Measurements from ENCODE around the gene TNKS1BP1.

Gene TNKS1BP1

DNA sequence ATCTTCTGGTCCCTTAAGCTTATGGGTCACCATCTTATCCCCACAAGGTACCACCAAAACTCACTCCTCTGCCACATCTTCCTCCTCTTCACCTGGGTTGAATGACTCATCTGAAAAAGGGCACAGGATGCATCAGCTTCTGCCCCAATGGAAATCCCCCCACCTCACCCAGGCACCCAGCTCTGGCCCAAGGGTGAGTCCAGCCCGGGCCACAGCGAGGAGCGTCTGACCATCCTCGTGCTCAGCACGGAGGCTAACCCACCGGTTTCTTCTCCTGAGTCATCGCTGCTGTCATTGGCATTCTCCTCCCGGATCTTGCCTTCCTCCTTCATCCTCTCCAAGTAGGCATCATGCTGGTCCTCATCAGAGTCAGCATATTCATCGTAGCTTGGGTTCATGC, 5.3 kb upstream of the TNKS1BP1 start:
- DNase-seq = no peak

- DNase-seq = no peak
Observed at GRCh38 chr11:57327721-57328120, 3.0 kb upstream of the TNKS1BP1 start.

GRCh38 chr11:57325735-57326048, 940 bp upstream of the TNKS1BP1 start:
- no peak for DNase-seq

DNA sequence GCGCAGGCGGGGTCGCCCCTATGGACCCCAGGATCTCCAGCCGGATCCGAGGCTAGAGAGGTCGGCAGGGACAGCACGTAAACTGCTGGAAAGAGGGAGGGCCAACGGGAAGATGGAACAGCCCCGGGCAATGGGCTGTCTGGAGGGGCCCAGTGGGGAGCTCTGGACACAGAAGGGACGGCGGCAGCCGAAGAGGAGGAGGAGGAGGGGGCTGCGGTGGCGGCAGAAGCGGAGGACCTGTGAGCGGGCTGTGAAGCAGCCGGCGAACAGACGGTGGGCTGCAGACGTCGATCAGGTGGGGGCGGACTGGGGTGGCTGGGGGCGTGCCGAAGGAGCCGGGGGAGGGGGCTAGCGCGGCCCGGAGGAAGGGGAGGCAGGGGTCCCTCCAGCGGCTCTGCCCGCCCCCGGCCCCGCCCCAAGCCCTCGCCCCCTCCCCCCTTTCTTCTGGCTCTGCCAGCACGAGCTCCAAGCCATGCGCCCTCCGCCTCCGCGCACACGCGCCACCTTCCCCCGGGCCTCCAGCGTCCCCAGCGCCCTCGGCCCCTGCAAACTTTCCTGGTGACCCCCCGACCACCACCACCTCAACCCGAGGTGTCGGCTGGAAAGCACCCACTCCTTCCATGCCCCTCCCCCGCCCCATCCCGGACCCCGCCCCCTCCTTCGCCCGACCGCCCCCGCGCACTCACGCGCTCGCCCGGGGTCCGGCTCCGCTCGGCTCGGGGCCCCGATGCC, 432 bp downstream of the TNKS1BP1 start:
- no peak for DNase-seq

DNA sequence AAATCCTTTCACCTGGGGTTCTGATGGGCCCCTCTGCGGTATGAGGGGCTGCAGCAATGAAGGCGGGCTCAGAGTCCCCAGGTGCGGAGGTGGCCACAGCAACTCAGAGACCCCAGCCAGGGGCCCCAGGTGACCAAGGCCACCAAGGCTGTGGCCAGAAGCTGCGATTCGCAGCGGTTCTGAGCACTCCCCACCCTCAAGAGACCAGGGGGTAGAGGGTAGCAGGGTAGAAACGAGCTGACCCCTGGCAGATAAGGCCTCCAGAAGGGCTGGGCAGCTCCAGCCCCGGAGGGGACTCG, 948 bp downstream of the TNKS1BP1 start:
- DNase-seq = no peak

GRCh38 chr11:57323167-57323854, 1.4 kb downstream of the TNKS1BP1 start:
- DNase-seq = peak; percentile 23

GRCh38 chr11:57322256-57323166, 2.2 kb downstream of the TNKS1BP1 start:
- DNase-seq = peak; percentile 90

- peak; percentile 56 for DNase-seq
Observed at GRCh38 chr11:57321388-57322255, 3.1 kb downstream of the TNKS1BP1 start.

DNA sequence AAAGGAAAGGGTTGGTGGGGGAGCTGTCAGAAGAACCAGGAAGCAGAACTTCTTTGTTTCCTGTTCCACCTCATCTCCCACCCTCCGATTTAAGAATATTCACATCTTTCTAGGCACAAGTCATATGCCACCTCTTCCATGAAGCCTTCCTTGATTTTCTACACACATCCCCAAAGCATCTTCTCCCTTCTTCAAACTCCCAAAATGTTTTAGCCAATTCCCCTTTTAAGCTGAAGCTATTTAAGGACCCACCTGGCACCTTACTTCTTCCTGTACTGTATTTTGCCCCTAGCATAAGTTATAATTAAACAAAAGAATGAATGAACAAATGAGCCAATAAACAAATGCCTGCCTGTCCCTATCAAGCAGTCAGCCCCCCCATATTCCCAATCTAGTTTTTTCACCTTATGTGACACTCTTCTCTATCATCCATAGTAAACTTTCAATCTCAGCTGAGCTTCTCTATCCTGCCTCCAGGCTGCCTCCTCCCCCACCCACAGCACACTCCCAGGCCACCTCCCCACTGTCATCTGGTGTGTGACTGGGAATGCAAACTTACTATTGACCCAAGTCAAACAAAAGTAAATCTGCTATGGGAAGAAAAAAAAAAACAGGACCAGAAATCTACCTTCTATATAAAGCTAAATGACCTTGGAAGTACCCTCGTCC, 3.9 kb downstream of the TNKS1BP1 start:
- DNase-seq = no peak

- no peak for DNase-seq
Observed at GRCh38 chr11:57320067-57320718, 4.6 kb downstream of the TNKS1BP1 start.

- DNase-seq = no peak
Observed at GRCh38 chr11:57318178-57318577, 6.6 kb downstream of the TNKS1BP1 start.

- DNase-seq = peak; percentile 21
Observed at GRCh38 chr11:57316017-57316416, 8.7 kb downstream of the TNKS1BP1 start.

DNA sequence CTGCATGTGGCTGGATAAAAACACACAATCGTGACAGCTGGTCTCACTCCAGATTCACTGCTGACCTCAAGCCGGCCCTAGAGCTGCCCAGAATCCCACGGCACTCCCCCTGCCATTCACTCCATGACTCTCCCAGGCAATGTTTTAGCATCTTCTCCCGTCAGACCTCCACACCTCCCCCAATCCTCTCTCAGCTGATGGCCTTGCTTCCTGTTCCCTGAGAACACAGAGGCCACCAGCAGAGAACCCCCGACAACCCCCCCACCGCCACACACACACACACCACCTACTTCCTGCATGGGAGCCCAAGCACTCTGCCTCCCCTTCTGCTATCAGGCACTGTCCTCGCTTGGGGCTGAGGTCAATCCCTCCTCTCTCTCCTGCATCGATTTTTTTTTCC, 9.3 kb downstream of the TNKS1BP1 start:
- peak; percentile 24 for DNase-seq

- no peak for DNase-seq
Observed at GRCh38 chr11:57314221-57314973, 10.4 kb downstream of the TNKS1BP1 start.

DNA sequence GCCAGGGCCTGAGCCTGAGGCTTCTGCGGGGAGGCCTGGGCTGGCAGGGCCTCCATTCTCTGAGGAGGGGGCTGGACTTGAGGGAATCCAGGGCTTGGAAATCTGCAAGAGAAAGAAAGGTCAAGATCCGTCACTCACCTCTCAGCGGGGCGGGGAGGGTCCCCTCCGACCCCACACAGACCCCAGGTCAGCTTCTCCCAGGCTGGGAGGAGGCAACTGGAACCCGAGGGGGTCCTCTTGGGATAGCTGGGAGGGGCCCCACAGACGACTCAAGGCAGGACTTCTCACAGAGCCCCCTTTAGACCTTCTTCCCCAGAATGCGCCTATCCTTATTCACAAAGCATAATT, 11.0 kb downstream of the TNKS1BP1 start:
- no peak for DNase-seq

GRCh38 chr11:57313071-57313787, 11.5 kb downstream of the TNKS1BP1 start:
- no peak for DNase-seq

GRCh38 chr11:57312511-57313021, 12.2 kb downstream of the TNKS1BP1 start:
- no peak for DNase-seq

DNA sequence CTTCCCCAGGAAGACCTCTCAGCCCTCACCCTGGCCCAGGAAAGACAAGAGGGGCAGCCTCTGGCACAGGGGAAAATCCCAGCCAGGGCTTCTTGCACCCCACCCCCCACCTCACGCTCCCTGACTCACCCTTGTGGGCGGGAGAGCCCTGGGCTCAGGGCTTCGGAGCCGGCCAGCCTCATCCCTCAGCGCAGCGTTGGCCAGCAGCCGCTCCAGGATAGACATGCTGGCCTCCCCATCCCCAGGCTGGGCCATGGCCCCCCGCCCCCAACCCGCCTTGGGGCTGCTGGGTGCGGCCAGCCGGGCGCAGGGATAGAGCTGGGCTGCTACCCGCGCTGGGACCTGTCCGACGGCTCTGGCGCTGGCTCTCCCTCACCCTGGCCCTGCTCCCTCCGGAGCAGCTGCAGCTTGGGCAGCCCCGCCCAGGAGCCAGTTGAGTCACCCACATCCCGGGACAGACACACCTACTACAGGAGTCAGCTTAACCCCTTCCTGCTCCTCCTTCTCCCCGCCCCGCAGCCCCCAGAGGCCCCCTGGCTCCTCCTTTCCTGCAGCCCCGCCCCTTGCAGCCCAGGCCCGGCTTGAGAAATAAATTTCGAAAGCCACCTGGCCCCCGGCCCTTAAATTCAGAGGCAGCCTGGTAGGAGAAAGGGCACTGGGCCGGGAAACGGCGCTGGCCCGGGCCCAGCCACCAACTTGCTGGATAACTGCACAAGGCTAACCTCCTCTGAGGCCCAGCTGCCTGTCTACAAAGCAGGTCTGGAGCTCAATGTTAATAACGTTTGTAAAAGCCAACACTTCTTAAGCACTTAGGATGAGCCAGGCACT, 13.4 kb downstream of the TNKS1BP1 start:
- DNase-seq = peak; percentile 86

- DNase-seq = no peak
Observed at GRCh38 chr11:57310630-57311086, 14.1 kb downstream of the TNKS1BP1 start.

Measured in kidney glomerular epithelial cell (primary cell).